Stimulated activated naive CD8-positive, alpha-beta T cell treated with anti-CD3 and anti-CD28 coated beads, Interleukin-15, amount 100 ng/mL, for 72 hours (primary cell): ENCODE results near the gene TMEM8B.

Source experiments
- ATAC-seq: fragments of 150-1000 bp; cut with Tn5 transposase; 2 replicates; pipeline ENCODE4 v1.10.0; 2021; ENCODE audit warnings: mild to moderate bottlenecking, moderate library complexity
- DNase-seq, 2 donors: peaks; one replicate each; pipeline ENCODE4 v3.0.0; 2021 to 2022
- H3K27ac Mint-ChIP-seq, 2 donors: one replicate each; pipeline ENCODE4 v1.8.0; 2022; ENCODE audit warnings: mild to moderate bottlenecking in 2 of 2, mixed read lengths in 2 of 2, moderate library complexity in 2 of 2
- H3K27me3 Mint-ChIP-seq: one replicate; pipeline ENCODE4 v1.8.0; 2022; ENCODE audit warnings: mixed read lengths
- H3K4me1 Mint-ChIP-seq: one replicate; pipeline ENCODE4 v1.8.0; 2022; ENCODE audit warnings: mild to moderate bottlenecking, mixed read lengths
- H3K4me3 Mint-ChIP-seq, 2 donors: one replicate each; pipeline ENCODE4 v1.8.0; 2022; ENCODE audit warnings: mild to moderate bottlenecking in 2 of 2, mixed read lengths in 2 of 2, moderate library complexity in 1 of 2
- H3K9me3 Mint-ChIP-seq, 2 donors: one replicate each; pipeline ENCODE4 v1.8.0; 2022; ENCODE audit warnings: mixed read lengths in 2 of 2

TMEM8B gene, protein sequence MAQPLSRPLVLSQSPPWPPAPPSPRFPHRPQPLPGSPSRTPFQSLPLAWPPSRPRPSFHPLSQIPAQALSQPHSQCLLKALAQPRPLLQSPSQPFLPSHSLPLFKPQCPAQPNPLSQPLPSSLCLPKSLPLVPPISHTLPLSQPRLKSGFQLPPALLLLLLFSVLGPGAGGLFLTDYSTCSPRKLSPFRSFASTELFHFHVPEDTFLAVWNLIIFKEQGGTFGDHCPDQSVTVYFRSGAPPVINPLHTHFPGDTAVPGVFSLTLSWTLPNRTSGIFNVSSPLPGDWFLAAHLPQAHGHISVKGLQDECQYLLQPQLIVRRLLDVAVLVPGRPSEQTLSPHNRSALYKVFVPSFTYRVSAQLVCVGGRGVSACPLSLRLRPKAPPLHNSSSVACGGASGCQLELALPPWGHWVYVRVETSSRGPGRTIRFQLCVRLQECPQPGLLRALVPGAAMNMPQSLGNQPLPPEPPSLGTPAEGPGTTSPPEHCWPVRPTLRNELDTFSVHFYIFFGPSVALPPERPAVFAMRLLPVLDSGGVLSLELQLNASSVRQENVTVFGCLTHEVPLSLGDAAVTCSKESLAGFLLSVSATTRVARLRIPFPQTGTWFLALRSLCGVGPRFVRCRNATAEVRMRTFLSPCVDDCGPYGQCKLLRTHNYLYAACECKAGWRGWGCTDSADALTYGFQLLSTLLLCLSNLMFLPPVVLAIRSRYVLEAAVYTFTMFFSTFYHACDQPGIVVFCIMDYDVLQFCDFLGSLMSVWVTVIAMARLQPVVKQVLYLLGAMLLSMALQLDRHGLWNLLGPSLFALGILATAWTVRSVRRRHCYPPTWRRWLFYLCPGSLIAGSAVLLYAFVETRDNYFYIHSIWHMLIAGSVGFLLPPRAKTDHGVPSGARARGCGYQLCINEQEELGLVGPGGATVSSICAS

DNA sequence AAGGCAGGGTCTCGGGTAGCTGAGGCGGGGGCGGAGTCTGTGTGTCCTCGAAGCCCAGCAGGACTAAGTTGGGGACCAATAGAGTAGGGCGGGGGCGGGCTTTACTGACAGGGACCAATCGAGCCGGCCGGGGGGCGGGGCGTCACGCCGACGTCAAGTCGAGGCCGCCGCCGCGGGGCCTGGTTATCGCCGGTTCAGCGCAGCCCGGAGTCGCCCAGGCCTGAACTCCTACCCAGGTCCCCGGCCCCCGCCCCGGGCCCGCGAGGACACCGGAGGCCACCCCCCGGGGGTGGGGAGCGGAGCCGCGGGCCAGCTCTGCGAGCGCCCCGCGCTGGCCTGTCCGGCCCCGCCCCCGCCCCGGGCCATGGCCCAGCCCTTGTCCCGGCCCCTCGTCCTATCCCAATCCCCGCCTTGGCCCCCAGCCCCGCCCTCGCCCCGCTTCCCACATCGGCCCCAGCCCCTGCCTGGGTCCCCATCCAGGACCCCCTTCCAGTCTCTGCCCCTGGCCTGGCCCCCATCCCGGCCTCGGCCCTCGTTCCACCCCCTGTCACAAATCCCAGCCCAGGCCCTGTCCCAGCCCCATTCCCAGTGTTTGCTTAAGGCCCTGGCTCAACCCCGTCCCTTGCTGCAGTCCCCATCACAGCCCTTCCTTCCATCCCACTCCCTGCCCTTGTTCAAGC lies at the start of gene TMEM8B:
TSS of gene TMEM8B (plus strand) at position 145 of the 680 bp plus-strand sequence. CDS start at position 365, 220 bp downstream.
- Mint-ChIP-seq H3K4me3 (peak within 1 kb of the TSS; percentile 92 to 94), H3K27me3 (peaks cover 12% of the 10 kb centered on the region), H3K9me3 (no peaks in the 10 kb centered on the region), H3K4me1 (peaks cover 43% of the 10 kb centered on the region), H3K27ac (peak within 1 kb of the TSS; percentile 89 to 95)
- ATAC-seq (peak; percentile 91), DNase-seq (peak; percentile 83 to 85)

DNA sequence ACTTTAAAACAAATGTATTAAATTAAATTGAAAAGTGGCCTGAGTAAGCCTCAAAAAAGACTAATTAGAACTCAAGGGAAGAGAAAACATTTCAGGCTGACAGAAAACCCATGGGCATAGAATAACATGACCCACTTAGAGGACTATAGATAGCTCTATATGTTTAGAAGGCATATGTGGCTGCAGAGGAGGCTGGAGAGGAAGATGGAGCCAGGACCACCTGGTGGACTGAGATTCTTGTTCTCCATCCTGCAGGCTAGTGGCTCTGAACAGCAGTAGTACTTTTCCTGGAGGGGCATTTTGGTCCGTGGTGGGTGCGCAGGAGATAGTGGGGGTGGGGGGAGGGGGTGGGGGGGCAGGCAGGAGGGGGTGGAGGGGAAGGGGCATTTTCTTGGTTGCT lies 48.0 kb upstream of the TMEM8B start:
- ATAC-seq: no peak
- Mint-ChIP-seq H3K4me3 (no peak overlapping the region), H3K27me3 (no peaks in the 10 kb centered on the region), H3K27ac (no peak overlapping the region), H3K9me3 (no peaks in the 10 kb centered on the region), H3K4me1 (no peaks in the 10 kb centered on the region)
- DNase-seq: no peak

DNA sequence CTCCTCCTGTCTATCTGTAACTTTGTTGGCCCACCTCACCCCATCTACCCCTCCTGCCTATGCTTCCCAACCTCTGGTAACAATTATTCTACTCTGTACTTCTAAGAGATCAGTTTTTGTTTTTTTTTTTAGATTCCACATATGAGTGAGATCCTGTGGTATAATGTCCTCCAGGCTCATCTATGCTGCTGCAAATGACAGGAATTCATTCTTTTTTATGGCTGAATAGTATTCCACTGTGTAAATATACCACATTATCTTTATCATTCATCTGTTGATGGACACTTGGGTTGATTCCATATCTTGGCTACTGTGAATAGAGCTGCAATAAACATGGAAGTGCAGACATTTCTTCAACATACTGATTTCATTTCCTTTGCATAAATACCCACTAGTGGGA lies 45.6 kb upstream of the TMEM8B start:
- no peak overlapping the region for H3K4me3 Mint-ChIP-seq
- no peak for DNase-seq
- H3K4me1 Mint-ChIP-seq: no peaks in the 10 kb centered on the region
- H3K9me3 Mint-ChIP-seq: no peaks in the 10 kb centered on the region
- H3K27me3 Mint-ChIP-seq: no peaks in the 10 kb centered on the region
- H3K27ac Mint-ChIP-seq: no peak overlapping the region
- ATAC-seq: no peak

DNA sequence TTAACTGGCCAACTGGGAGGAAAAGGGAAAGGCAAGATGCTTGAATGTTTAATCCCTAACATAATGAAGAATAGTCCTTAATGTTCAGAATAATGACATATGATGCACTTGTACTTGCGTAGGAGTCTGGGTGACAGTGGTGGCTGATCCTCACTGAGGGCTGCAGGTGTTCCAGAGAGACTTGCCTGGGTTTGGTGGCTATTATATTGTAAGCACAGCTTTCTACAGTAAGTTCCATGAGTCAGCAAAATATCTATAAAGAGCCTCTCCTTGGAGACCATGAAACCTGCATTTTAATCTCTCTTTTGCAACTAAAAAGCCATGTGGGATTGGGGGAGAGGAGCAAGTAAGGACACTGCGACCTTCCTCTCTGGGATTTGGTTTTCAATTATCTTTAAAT lies 39.5 kb upstream of the TMEM8B start:
- Mint-ChIP-seq H3K9me3 (no peaks in the 10 kb centered on the region), H3K27me3 (no peaks in the 10 kb centered on the region), H3K4me1 (peaks cover 9% of the 10 kb centered on the region), H3K27ac (no peak overlapping the region), H3K4me3 (no peak overlapping the region)
- DNase-seq (no peak), ATAC-seq (no peak)

DNA sequence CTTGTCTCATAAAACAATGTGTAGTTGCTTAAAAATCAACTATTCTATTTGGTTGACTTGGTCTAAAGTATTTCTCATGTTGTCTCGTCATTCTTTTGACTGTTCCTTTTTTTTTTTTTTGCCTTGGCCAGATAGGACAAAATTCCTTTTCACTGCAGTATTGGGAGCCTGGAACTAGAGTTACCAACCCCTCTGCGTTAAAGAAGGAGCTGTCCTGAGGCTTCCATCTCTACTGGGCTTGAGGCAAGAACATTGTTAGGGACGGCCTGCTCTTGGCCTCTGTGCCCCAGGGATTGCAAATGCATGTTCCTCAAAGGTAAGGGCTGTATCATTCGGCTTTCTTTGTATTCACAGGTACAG lies 39.0 kb upstream of the TMEM8B start:
- H3K27ac Mint-ChIP-seq: no peak overlapping the region
- ATAC-seq: peak; percentile 4

DNA sequence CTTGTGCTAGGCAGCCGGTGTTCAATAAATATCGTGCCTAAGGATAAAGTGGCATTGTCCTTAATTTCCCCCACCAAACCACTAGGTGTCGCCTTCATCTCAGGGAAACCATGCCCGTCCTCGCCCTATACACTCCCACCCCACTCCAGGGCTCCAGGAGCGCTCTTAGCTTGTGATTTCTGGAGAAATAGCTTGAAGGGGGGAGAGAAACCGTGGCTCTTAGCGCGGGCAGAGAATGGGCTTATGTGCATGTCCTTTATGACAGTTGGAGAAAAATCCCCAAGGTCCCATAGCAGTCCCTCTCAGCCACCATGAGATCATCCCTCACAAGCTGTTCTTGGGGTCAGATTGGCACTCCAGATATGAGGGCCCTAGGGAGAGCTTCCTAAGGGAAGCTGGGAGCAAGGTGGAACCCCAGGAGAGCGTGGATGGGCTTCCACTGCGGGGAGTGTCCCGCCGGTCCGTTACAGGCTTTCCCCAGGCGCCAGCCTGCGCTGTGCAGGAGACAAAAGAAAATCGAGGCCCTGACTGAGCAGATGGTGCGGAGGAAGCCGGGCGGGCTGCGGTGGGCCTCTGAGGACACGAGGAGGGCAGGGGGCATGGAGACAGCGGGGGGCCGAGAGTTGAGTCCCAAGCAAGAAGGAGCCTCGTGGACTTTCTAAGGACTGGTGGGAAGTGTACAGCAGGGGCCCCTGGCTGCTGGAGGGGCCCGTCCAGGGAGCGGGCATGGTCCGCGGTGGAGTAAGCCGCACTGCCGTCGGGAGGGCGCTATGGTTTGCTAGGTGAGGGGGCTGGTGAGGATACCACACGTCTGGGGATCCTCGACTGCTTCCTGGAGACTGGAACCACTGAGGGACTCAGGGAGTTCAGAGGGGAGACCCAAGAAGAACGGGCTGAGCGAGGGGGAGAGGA lies 38.4 kb upstream of the TMEM8B start:
- peak; percentile 49 to 50 for DNase-seq
- peak; percentile 80 for ATAC-seq
- peak overlapping the region in 1 of 2 donors; percentile 45 for H3K4me3 Mint-ChIP-seq
- H3K4me1 Mint-ChIP-seq: peaks cover 9% of the 10 kb centered on the region
- H3K9me3 Mint-ChIP-seq: no peaks in the 10 kb centered on the region
- H3K27me3 Mint-ChIP-seq: no peaks in the 10 kb centered on the region
- H3K27ac Mint-ChIP-seq: peak overlapping the region; percentile 77 to 88

More for the DNA sequence above, 39.0 kb upstream of the TMEM8B start:
- Mint-ChIP-seq H3K9me3 (no peaks in the 10 kb centered on the region), H3K27me3 (no peaks in the 10 kb centered on the region), H3K4me1 (peaks cover 9% of the 10 kb centered on the region), H3K4me3 (no peak overlapping the region)
- DNase-seq: no peak

DNA sequence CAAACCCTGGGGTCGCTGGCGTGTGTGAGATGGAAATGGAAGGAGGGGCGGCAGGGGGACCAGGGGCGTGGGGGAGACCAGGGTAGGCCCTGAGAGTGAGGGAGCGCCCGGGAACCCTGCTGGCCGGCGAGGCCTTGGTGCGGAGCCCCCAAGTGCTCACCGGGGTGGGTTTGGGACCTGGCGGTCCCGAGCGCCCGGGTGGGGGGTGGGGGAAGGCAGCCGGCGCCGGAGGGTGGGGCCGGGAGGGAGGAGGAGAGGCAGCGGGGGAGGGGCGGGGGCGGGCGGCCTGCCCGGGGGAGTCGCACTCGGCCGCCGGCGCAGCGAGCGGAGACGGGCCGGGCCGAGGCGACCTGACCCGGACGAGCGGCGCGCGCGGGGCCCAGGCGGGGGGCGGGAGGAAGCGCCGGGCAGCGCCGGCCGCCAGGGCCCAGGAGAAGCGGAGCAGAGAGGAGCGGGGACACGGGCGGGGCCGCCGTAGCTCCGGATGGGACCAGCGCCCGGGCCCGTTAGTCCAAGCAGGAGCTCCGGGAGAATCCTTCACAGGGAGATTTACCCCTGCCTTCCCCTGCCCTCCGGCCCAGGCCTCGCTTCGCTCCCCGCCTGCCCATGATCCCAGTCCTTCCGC lies 37.6 kb upstream of the TMEM8B start, which contains the start of gene NPR2:
TSS of gene NPR2 (plus strand) at position 295 of the 625 bp plus-strand sequence. CDS start 818 bp downstream, outside the sequence.
- no peaks in the 10 kb centered on the region for H3K9me3 Mint-ChIP-seq
- H3K4me1 Mint-ChIP-seq: peaks cover 9% of the 10 kb centered on the region
- ATAC-seq (peak; percentile 47), DNase-seq (no peak)
- H3K4me3 Mint-ChIP-seq: peak within 1 kb of the TSS in 1 of 2 donors; percentile 45
- H3K27me3 Mint-ChIP-seq: no peaks in the 10 kb centered on the region
- peak within 1 kb of the TSS; percentile 77 to 88 for H3K27ac Mint-ChIP-seq

DNA sequence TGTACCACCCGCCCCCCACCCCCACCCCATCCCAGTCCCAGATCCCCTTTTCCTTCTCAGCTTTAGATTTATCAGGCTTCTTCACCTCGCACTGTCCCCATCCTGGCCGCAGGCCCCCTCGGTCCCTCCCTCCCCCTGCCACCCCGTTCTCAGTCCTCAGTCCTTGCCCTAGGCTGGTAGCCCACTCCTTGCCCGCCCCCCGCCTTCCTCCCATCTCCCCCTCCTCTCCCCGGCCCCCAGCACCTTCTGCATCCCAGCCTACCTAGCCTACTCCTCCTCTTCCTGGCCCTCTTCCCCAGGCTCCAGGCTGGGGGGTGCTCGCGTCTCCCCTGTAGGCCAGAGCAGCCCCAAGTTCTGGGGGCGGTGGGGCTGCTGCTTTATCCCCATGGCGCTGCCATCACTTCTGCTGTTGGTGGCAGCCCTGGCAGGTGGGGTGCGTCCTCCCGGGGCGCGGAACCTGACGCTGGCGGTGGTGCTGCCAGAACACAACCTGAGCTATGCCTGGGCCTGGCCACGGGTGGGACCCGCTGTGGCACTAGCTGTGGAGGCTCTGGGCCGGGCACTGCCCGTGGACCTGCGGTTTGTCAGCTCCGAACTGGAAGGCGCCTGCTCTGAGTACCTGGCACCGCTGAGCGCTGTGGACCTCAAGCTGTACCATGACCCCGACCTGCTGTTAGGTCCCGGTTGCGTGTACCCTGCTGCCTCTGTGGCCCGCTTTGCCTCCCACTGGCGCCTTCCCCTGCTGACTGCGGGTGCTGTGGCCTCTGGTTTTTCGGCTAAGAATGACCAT lies 36.8 kb upstream of the TMEM8B start:
- no peak for ATAC-seq
- DNase-seq: no peak
- Mint-ChIP-seq H3K4me1 (peaks cover 14% of the 10 kb centered on the region), H3K4me3 (no peak overlapping the region), H3K9me3 (no peaks in the 10 kb centered on the region), H3K27ac (no peak overlapping the region), H3K27me3 (no peaks in the 10 kb centered on the region)

DNA sequence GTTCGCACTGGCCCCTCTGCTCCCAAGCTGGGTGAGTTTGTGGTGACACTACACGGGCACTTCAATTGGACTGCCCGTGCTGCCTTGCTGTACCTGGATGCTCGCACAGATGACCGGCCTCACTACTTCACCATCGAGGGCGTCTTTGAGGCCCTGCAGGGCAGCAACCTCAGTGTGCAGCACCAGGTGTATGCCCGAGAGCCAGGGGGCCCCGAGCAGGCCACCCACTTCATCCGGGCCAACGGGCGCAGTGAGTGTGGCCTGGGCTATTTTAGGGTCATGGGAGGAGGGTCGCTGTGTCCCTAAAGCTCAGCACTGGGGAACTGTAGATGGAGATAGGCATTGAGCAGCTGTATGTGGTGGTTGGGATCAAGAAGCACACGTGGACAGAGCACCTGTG lies 36.2 kb upstream of the TMEM8B start:
- peaks cover 20% of the 10 kb centered on the region for H3K4me1 Mint-ChIP-seq
- DNase-seq (no peak), ATAC-seq (no peak)
- H3K9me3 Mint-ChIP-seq: no peaks in the 10 kb centered on the region
- H3K27ac Mint-ChIP-seq: no peak overlapping the region
- H3K27me3 Mint-ChIP-seq: no peaks in the 10 kb centered on the region
- H3K4me3 Mint-ChIP-seq: no peak overlapping the region

DNA sequence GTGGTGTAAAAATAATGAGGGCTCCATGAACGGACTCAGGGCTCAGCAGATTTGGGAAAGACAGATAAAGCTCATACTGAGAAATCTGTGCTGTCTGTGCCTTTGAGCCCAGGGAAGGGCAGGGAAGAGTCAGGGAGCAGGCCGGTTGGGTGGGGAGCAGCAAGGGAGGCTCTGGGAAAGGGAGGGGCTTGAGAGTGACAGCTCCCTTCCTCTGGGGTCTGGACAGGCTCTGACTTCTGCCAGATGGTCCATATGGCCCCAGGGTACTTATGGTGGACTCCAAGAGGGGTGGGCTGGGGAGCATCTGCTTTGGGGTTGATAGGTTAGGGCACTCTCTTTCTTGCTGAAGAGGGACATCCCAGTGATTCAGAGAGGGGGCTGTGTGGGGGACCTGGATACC lies 35.6 kb upstream of the TMEM8B start:
- no peak overlapping the region for H3K4me3 Mint-ChIP-seq
- no peaks in the 10 kb centered on the region for H3K9me3 Mint-ChIP-seq
- no peak for ATAC-seq
- DNase-seq: no peak
- no peaks in the 10 kb centered on the region for H3K27me3 Mint-ChIP-seq
- no peak overlapping the region for H3K27ac Mint-ChIP-seq
- H3K4me1 Mint-ChIP-seq: peaks cover 24% of the 10 kb centered on the region

DNA sequence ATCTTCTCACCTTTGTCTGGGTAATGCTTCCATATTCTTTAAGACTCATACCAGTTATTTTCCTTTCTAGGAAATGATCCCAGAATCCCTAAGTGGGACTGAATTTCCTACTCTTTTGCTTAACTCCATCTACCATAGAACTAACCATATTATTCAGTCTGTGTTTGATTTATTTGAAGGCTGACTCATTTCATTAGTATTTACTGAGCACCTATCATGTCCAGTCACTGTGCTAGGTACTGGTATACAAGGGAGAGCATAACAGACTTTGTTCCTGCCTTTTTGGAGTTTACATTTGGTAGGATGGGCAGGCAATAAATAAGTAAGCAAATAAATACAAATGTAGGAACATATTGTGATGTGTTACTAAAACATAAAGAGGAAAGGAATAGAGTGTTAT lies 33.3 kb upstream of the TMEM8B start:
- no peaks in the 10 kb centered on the region for H3K9me3 Mint-ChIP-seq
- ATAC-seq: no peak
- no peak for DNase-seq
- no peak overlapping the region for H3K4me3 Mint-ChIP-seq
- H3K4me1 Mint-ChIP-seq: peaks cover 25% of the 10 kb centered on the region
- no peaks in the 10 kb centered on the region for H3K27me3 Mint-ChIP-seq
- no peak overlapping the region for H3K27ac Mint-ChIP-seq

DNA sequence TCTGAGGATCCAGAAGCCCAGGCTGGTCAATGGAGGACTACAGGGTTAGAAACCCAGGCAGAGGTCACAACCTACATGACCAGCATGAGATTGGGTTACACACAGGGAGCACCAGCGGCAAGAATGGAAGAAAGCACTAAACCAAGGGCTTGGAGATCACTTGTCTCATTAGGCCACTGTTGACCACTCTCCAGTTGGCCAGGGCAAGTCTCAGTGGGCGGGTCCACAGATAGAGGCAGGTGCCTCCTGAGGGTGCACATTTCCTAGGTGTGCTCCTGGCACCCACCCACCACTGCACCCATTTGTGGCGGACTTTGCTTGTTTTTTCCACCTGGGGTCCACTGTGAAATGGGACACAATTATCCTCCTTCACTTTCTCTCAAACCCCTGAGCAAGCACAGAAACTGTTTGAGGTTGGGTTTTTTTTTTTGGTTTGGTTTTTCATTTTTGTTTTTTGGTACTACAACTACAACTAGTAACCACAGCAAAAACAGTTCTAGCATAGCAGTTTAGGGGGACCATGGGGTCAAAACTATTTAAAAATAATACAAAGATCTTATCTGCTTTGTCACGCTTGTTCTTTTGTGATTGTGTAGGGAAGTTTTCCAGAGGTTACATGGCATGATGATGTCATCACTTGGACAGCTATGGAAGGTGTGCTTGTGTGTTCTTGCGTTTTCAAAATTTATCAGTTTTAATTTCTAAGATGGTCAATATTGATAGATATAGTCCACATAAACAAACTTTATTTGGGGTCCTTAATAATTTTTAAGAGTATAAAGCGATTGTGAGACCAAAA lies 31.5 kb upstream of the TMEM8B start:
- ATAC-seq: no peak
- H3K27ac Mint-ChIP-seq: no peak overlapping the region
- H3K4me1 Mint-ChIP-seq: peaks cover 21% of the 10 kb centered on the region
- H3K4me3 Mint-ChIP-seq: no peak overlapping the region
- no peaks in the 10 kb centered on the region for H3K27me3 Mint-ChIP-seq
- H3K9me3 Mint-ChIP-seq: no peaks in the 10 kb centered on the region
- no peak for DNase-seq
